ENCODE measurements around the gene ICAM1.

DNA sequence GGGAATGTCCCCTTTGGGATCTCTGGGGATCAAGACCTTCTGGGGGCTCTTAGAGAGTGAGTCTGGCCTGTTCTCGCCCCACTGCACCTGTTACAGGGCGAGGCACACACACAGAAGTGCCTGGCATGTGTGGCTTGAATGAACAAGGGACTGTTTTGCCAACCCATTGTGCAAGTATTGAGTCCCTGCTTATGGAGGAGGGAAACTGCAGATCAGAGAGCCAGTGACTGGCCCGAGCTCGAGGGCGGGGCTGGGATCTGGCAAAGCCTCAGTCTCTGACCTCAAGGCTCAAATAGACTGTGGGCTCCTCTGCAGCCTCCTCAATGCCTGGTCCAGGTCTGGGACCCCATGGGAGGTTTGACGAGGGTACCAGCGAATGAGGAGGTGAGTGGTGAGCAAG, 56.9 kb downstream of the ICAM1 start:
- TF ChIP-seq ZNF8 (CRISPR knock-in tag; IDR thresholded peaks at IDR 0.05) (no peak), ZC3H10 (CRISPR knock-in tag; IDR thresholded peaks at IDR 0.05) (no peak), ZNF70 (CRISPR knock-in tag; IDR thresholded peaks at IDR 0.05) (no peak), ZFP3 (CRISPR knock-in tag; IDR thresholded peaks at IDR 0.05) (no peak), PPARA (CRISPR knock-in tag; IDR thresholded peaks at IDR 0.05; ENCODE audit: borderline replicate concordance) (no peak)
- TF ChIP-seq, protein P1, sequence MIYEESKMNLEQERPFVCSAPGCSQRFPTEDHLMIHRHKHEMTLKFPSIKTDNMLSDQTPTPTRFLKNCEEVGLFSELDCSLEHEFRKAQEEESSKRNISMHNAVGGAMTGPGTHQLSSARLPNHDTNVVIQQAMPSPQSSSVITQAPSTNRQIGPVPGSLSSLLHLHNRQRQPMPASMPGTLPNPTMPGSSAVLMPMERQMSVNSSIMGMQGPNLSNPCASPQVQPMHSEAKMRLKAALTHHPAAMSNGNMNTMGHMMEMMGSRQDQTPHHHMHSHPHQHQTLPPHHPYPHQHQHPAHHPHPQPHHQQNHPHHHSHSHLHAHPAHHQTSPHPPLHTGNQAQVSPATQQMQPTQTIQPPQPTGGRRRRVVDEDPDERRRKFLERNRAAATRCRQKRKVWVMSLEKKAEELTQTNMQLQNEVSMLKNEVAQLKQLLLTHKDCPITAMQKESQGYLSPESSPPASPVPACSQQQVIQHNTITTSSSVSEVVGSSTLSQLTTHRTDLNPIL (CRISPR knock-in tag; IDR thresholded peaks at IDR 0.05; ENCODE audit: low read depth): no peak
- TF ChIP-seq, protein P2, sequence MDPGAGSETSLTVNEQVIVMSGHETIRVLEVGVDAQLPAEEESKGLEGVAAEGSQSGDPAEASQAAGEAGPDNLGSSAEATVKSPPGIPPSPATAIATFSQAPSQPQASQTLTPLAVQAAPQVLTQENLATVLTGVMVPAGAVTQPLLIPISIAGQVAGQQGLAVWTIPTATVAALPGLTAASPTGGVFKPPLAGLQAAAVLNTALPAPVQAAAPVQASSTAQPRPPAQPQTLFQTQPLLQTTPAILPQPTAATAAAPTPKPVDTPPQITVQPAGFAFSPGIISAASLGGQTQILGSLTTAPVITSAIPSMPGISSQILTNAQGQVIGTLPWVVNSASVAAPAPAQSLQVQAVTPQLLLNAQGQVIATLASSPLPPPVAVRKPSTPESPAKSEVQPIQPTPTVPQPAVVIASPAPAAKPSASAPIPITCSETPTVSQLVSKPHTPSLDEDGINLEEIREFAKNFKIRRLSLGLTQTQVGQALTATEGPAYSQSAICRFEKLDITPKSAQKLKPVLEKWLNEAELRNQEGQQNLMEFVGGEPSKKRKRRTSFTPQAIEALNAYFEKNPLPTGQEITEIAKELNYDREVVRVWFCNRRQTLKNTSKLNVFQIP (CRISPR knock-in tag; IDR thresholded peaks at IDR 0.05; ENCODE audit: borderline replicate concordance, low read depth): no peak

All from SK-N-SH treated with all-trans-retinoic acid at 6 μM for 48 hours (cell line).